ENCODE results near the gene PPM1G.
"Not testable (repeated sequence)": the region's sequence is repeated elsewhere in the genome, so short reads cannot be mapped to it uniquely, and the experiment has no call there.

PPM1G gene

DNA sequence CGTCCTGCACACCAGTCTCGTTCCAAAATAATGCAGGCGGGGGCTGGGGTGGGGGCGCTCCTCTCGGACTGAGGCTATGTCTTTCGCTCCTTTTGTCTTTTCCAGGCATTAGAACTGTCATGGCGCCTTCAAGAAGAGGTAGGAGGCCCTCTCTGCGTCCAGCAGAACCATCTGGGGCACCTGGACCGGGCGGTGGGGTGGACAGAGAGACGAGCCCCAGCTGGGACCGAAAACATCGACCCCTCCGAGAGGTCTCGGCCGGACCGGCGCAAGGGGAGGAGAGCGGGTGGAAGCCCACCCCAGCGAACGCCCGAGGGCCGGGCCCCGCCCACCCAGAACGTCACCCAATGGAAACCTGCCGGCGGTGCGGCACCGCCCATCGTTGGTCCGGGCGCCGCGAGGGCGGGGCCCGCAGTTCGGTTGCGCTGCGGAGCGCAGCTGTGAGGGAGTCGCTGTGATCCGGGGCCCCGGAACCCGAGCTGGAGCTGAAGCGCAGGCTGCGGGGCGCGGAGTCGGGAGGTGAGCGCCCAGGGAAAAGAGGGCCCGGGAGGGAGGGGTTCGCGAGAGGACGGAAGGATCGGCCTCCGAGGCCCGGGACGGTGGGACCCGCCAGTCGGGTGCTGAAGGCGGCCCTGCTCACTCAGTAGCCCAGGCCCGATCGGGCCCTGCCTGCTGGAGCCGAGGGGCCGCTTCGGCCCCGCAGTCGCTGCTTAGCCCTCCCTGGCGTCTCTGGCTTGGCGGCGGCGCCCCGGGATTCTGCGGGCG lies 19.0 kb upstream of the PPM1G start, which contains the start of gene NRBP1:
TSS of gene NRBP1 (plus strand) at position 419 of the 765 bp plus-strand sequence. CDS start 4,643 bp downstream, outside the sequence.
- Histone ChIP-seq H3K4me1 (ENCODE audit: insufficient read depth, insufficient read length) (peaks cover 2% of the 10 kb centered on the region), H3K27me3 (ENCODE audit: insufficient read depth, insufficient read length) (no peaks in the 10 kb centered on the region), H3K9me3 (ENCODE audit: insufficient read depth, low read length) (no peaks in the 10 kb centered on the region), H3K4me3 (ENCODE audit: insufficient read length, low read depth) (peak within 1 kb of the TSS; percentile 79), H3K9ac (ENCODE audit: insufficient read length, low read depth) (peak within 1 kb of the TSS; percentile 95), H3K36me3 (ENCODE audit: insufficient read depth, insufficient read length, low read length) (peaks cover 4% of the 10 kb centered on the region)
- peak; percentile 88 for DNase-seq (ENCODE audit: low read depth, low spot score)
- TF ChIP-seq SUZ12 (IDR thresholded peaks at IDR 0.05; ENCODE audit: extremely low read depth, insufficient read depth, insufficient read length) (no peak), YY1 (IDR thresholded peaks at IDR 0.05; ENCODE audit: insufficient read depth, insufficient read length) (no peak), ZNF274 (IDR thresholded peaks at IDR 0.05; ENCODE audit: low read depth, low read length) (no peak)

DNA sequence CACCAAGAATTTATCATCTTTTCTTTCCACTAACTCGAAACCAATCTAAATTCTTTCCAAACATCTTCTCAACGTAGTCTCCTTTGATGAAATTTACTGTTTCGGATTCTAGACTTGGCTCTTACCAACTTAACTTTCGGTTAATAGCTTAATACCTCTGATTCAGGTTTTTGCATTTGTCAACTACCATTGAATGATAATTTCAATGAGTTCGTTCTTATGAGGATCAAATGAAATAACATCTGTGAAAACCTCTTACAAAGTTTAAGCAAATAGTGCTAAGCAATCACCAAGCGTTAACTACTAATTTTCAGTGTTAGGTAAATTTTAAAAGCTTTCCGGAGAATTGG lies 18.4 kb upstream of the PPM1G start:
- TF ChIP-seq ZNF274 (IDR thresholded peaks at IDR 0.05; ENCODE audit: low read depth, low read length), result no peak
- TF ChIP-seq YY1 (IDR thresholded peaks at IDR 0.05; ENCODE audit: insufficient read depth, insufficient read length), result no peak
- no peak for TF ChIP-seq SUZ12 (IDR thresholded peaks at IDR 0.05; ENCODE audit: extremely low read depth, insufficient read depth, insufficient read length)
- peak overlapping the region; percentile 95 for H3K9ac ChIP-seq (ENCODE audit: insufficient read length, low read depth)
- H3K9me3 ChIP-seq (ENCODE audit: insufficient read depth, low read length), result no peaks in the 10 kb centered on the region
- no peaks in the 10 kb centered on the region for H3K27me3 ChIP-seq (ENCODE audit: insufficient read depth, insufficient read length)
- no peak for DNase-seq (ENCODE audit: low read depth, low spot score)
- H3K4me1 ChIP-seq (ENCODE audit: insufficient read depth, insufficient read length), result peaks cover 2% of the 10 kb centered on the region
- H3K4me3 ChIP-seq (ENCODE audit: insufficient read length, low read depth), result peak overlapping the region; percentile 79
- no peaks in the 10 kb centered on the region for H3K36me3 ChIP-seq (ENCODE audit: insufficient read depth, insufficient read length, low read length)

DNA sequence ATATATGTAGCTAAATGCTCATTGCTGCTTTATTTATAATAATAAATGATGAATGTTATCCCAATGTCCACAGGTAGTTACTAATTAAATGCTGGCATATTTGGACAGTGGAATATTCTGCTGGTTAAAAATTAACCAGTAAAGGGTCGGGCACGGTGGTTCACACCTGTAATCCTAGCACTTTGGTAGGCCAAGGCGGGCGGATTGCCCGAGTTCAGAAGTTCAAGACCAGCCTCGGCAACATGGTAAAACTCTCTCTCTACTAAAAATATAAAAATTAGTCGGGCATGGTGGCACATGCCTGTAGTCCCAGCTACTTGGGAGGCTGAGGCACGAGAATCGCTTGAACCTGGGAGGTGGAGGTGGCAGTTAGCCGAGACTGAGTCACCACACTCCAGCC lies 15.6 kb upstream of the PPM1G start:
- not testable (repeated sequence) for H3K36me3 ChIP-seq (ENCODE audit: insufficient read depth, insufficient read length, low read length); H3K9me3 ChIP-seq (ENCODE audit: insufficient read depth, low read length); H3K4me1 ChIP-seq (ENCODE audit: insufficient read depth, insufficient read length); DNase-seq (ENCODE audit: low read depth, low spot score); H3K27me3 ChIP-seq (ENCODE audit: insufficient read depth, insufficient read length); H3K9ac ChIP-seq (ENCODE audit: insufficient read length, low read depth); H3K4me3 ChIP-seq (ENCODE audit: insufficient read length, low read depth)

DNA sequence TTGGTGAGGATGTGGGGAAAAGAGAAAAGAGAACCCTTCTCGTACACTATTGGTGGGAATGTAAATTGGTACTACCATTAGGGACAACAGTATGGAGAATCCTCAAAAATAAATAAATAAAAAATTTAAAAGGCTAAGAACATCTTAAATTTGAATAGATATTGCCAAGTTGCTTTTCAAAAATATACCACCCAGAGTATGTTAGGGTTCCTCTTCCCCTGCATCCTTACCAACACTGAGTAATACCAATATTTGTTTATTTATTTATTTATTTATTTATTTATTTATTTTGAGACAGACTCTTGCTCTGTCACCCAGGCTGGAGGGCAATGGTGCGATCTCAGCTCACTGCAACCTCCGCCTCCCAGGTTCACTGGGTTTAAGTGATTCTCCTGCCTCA lies 13.6 kb upstream of the PPM1G start:
- Histone ChIP-seq H3K9me3 (ENCODE audit: insufficient read depth, low read length) (no peaks in the 10 kb centered on the region), H3K9ac (ENCODE audit: insufficient read length, low read depth) (no peak overlapping the region), H3K27me3 (ENCODE audit: insufficient read depth, insufficient read length) (no peaks in the 10 kb centered on the region), H3K4me1 (ENCODE audit: insufficient read depth, insufficient read length) (no peaks in the 10 kb centered on the region), H3K4me3 (ENCODE audit: insufficient read length, low read depth) (no peak overlapping the region), H3K36me3 (ENCODE audit: insufficient read depth, insufficient read length, low read length) (no peaks in the 10 kb centered on the region)
- no peak for DNase-seq (ENCODE audit: low read depth, low spot score)
- TF ChIP-seq YY1 (IDR thresholded peaks at IDR 0.05; ENCODE audit: insufficient read depth, insufficient read length) (no peak), SUZ12 (IDR thresholded peaks at IDR 0.05; ENCODE audit: extremely low read depth, insufficient read depth, insufficient read length) (no peak), ZNF274 (IDR thresholded peaks at IDR 0.05; ENCODE audit: low read depth, low read length) (no peak)

DNA sequence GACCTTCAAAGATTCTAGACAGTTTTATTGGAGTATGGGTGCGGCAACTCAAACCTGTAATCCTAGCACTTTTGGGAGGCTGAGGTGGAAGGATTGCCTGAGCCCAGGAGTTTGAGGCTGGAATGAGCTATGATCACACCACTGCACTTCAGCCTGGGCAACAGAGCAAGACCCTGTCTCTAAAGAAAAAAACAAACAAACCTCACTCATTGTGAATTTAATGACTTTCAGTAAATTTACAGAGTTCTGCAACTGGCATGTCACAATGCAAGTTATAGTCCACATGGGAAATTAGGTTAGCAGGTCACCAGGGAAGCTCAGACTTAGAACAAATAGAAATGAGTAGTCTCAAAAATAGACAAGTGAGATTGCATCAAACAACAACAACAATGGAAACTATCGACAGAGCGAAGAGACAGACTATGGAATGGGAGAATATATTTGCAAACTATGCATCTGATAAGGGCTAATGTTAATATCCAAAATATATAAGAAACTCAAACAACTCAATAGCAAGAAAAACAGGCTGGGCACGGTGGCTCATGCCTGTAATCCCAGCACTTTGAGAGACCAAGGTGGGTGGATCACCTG lies 12.4 kb upstream of the PPM1G start:
- no peak for DNase-seq (ENCODE audit: low read depth, low spot score)
- Histone ChIP-seq H3K36me3 (ENCODE audit: insufficient read depth, insufficient read length, low read length) (no peaks in the 10 kb centered on the region), H3K4me3 (ENCODE audit: insufficient read length, low read depth) (no peak overlapping the region), H3K27me3 (ENCODE audit: insufficient read depth, insufficient read length) (no peaks in the 10 kb centered on the region), H3K4me1 (ENCODE audit: insufficient read depth, insufficient read length) (no peaks in the 10 kb centered on the region), H3K9ac (ENCODE audit: insufficient read length, low read depth) (no peak overlapping the region), H3K9me3 (ENCODE audit: insufficient read depth, low read length) (no peaks in the 10 kb centered on the region)
- TF ChIP-seq ZNF274 (IDR thresholded peaks at IDR 0.05; ENCODE audit: low read depth, low read length) (no peak), SUZ12 (IDR thresholded peaks at IDR 0.05; ENCODE audit: extremely low read depth, insufficient read depth, insufficient read length) (no peak), YY1 (IDR thresholded peaks at IDR 0.05; ENCODE audit: insufficient read depth, insufficient read length) (no peak)

DNA sequence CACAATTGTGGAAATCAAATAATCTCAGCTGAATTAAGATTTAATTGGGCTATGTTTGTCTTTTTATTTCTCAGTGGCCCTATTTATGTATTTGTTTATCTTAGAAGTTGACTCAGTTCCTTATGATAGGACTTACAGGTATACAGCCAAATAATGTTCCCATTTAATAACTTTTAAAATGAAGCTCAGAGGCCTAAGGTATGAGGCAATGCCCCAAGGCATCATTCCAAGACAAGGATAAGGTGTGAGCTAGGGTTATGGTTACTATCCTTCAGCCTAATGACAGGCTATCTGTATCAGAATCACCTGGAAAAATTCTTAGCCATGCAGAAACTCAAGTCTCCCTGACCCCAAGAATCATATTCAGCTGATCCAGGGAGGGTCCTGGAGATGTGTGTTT lies 11.6 kb upstream of the PPM1G start:
- TF ChIP-seq ZNF274 (IDR thresholded peaks at IDR 0.05; ENCODE audit: low read depth, low read length) (no peak), SUZ12 (IDR thresholded peaks at IDR 0.05; ENCODE audit: extremely low read depth, insufficient read depth, insufficient read length) (no peak), YY1 (IDR thresholded peaks at IDR 0.05; ENCODE audit: insufficient read depth, insufficient read length) (no peak)
- Histone ChIP-seq H3K4me1 (ENCODE audit: insufficient read depth, insufficient read length) (no peaks in the 10 kb centered on the region), H3K4me3 (ENCODE audit: insufficient read length, low read depth) (no peak overlapping the region), H3K9me3 (ENCODE audit: insufficient read depth, low read length) (no peaks in the 10 kb centered on the region), H3K27me3 (ENCODE audit: insufficient read depth, insufficient read length) (no peaks in the 10 kb centered on the region), H3K36me3 (ENCODE audit: insufficient read depth, insufficient read length, low read length) (no peaks in the 10 kb centered on the region), H3K9ac (ENCODE audit: insufficient read length, low read depth) (no peak overlapping the region)
- no peak for DNase-seq (ENCODE audit: low read depth, low spot score)

DNA sequence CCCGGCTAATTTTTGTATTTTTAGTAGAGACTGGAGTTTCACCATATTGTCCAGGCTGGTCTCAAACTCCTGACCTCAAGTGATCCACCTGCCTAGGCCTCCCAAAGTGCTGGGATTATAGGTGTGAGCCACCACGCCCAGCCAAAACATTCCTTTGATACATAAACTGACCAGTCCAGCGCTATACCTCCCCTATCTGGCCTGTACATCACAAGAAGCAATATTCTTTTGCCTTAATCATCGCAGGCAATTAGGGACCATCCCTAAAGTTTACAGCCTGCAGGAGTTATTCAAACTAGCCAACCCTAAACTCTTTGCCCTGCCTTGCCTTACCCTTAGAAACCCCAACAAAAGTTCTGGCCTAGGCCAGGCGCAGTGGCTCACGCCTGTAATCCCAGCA lies 6.8 kb upstream of the PPM1G start:
- Histone ChIP-seq H3K27me3 (ENCODE audit: insufficient read depth, insufficient read length) (no peaks in the 10 kb centered on the region), H3K36me3 (ENCODE audit: insufficient read depth, insufficient read length, low read length) (no peaks in the 10 kb centered on the region), H3K4me1 (ENCODE audit: insufficient read depth, insufficient read length) (no peaks in the 10 kb centered on the region), H3K9ac (ENCODE audit: insufficient read length, low read depth) (no peak overlapping the region), H3K9me3 (ENCODE audit: insufficient read depth, low read length) (no peaks in the 10 kb centered on the region), H3K4me3 (ENCODE audit: insufficient read length, low read depth) (no peak overlapping the region)
- TF ChIP-seq SUZ12 (IDR thresholded peaks at IDR 0.05; ENCODE audit: extremely low read depth, insufficient read depth, insufficient read length), result no peak
- no peak for TF ChIP-seq YY1 (IDR thresholded peaks at IDR 0.05; ENCODE audit: insufficient read depth, insufficient read length)
- TF ChIP-seq ZNF274 (IDR thresholded peaks at IDR 0.05; ENCODE audit: low read depth, low read length), result no peak
- DNase-seq (ENCODE audit: low read depth, low spot score), result no peak
